22Rv1 (cell line): Measurements from ENCODE around the gene ITGB1BP1.

Experiments
- H3K27ac ChIP-seq: fragments of 450-650 bp; 2 replicates; pipeline ENCODE4 v1.5.1; 2017
- ZFX ChIP-seq: fragments of 450-650 bp; IDR thresholded peaks from 2 replicates; pipeline ENCODE4 v1.6.1; 2017; ENCODE audit warnings: antibody characterized with exemption, borderline replicate concordance
- TF ChIP-seq, protein P1 (sequence below): fragments of 450-650 bp; IDR thresholded peaks from 2 replicates; pipeline ENCODE4 v1.5.1; 2017; ENCODE audit warnings: mild to moderate bottlenecking

Gene ITGB1BP1

DNA sequence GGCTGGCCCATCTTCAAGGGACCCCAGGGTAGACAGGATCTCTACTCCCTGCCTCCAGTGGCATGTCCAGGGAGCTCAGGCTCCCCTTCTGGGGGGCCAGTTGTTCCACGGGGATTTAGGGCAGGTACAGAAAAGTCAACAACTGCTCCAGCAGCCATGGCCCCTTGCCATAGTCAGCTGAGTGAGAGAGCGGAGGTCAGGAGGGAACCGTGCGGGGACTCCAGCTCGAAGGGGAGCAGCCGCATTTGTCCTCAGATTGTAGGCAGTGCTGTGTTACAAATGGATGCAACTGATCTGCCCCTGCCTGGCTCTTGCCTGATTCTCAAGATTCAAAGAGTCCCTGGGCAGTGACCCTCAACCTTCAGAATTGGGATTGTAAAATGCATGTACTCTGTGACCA lies 49.9 kb downstream of the ITGB1BP1 start:
- H3K27ac ChIP-seq: no peak overlapping the region
- no peak for TF ChIP-seq ZFX
- TF ChIP-seq, protein P1, sequence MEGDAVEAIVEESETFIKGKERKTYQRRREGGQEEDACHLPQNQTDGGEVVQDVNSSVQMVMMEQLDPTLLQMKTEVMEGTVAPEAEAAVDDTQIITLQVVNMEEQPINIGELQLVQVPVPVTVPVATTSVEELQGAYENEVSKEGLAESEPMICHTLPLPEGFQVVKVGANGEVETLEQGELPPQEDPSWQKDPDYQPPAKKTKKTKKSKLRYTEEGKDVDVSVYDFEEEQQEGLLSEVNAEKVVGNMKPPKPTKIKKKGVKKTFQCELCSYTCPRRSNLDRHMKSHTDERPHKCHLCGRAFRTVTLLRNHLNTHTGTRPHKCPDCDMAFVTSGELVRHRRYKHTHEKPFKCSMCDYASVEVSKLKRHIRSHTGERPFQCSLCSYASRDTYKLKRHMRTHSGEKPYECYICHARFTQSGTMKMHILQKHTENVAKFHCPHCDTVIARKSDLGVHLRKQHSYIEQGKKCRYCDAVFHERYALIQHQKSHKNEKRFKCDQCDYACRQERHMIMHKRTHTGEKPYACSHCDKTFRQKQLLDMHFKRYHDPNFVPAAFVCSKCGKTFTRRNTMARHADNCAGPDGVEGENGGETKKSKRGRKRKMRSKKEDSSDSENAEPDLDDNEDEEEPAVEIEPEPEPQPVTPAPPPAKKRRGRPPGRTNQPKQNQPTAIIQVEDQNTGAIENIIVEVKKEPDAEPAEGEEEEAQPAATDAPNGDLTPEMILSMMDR: no peak

DNA sequence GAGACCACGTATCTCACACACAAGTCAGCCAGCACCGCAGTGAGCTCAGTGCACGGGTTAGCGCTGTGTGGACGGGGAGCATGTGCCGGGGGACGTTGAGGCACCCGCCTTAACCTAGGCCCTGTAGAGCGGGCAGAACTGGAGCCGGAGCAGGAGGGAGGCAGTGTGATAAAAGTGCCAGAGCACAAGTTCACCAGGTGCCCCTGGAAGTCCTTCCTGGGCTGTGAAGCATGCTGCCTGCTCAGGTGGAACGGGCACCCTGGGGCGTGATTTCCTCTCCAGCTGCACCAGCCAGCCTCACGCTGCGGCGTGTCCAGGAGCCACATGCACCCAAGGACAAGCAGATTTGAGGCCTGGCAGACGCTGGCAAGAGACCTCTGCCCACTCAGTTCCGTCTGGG lies 50.3 kb downstream of the ITGB1BP1 start:
- TF ChIP-seq, protein P1: no peak
- no peak for TF ChIP-seq ZFX
- no peak overlapping the region for H3K27ac ChIP-seq

DNA sequence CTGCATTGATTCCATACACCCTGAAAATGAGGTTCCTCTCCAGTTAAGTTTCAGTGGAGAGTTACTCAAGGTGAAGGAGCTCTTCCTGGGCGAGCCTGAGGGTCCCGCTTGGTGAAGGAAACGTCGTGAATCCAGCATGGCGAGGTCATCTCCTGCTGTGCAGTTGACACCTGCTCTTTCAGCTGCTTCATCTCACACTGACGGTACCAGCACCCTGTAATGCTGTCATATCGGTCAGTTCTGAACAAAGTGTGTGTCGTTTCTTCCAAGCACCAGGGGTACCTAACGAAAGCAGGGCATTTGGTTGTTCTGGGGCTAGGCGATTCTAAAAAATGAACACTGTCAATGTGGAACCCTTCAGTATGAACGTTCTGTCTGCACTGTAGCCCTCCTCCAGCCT lies 52.6 kb downstream of the ITGB1BP1 start:
- H3K27ac ChIP-seq: no peak overlapping the region
- TF ChIP-seq, protein P1: no peak
- no peak for TF ChIP-seq ZFX

DNA sequence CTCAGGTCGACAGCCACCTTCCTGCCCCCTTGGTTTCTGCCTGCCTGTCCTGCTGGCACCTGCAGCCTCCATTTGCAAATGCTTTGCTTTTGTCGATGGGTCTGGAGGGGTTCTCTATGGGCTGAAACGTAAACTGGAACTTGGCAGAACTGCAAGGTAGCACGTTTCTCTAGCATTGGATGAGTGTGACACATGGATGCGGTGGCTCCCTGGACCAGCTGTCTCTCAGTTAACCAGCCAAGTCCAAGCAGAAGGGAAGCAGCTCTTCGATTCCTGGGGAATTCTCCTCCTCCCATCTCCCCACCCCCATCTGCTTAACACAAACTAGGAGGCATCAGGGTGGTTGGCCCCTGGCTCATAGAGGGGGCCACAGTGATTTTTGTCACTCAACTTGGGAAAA lies 57.3 kb downstream of the ITGB1BP1 start:
- no peak for TF ChIP-seq ZFX
- TF ChIP-seq, protein P1: no peak
- no peak overlapping the region for H3K27ac ChIP-seq

DNA sequence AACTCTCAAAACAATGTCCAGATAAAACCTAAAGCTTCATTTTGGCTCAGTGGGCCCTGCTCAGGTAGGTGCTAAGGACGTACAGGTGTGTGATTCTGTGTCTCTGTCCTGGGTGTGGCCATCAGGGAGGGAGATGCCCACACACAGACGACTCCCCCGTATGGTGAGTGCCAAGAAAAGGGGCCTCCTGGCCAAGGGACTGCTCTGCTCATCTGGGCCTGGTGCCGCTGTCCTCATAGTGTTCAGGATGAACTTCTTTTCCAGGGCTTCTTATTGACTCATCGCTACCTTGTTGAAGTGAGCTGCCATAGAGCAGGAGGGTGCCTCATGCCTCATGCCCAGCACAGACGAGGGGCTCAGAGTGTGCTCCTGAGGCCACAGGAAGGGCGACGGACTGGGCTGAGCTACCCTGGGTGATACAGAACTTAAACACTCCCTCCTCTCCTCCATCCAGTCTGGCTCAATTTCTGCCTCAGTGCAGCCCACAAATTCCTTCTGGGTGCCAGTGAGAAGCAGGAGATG lies 57.8 kb downstream of the ITGB1BP1 start:
- H3K27ac ChIP-seq: no peak overlapping the region
- TF ChIP-seq, protein P1: no peak
- no peak for TF ChIP-seq ZFX

DNA sequence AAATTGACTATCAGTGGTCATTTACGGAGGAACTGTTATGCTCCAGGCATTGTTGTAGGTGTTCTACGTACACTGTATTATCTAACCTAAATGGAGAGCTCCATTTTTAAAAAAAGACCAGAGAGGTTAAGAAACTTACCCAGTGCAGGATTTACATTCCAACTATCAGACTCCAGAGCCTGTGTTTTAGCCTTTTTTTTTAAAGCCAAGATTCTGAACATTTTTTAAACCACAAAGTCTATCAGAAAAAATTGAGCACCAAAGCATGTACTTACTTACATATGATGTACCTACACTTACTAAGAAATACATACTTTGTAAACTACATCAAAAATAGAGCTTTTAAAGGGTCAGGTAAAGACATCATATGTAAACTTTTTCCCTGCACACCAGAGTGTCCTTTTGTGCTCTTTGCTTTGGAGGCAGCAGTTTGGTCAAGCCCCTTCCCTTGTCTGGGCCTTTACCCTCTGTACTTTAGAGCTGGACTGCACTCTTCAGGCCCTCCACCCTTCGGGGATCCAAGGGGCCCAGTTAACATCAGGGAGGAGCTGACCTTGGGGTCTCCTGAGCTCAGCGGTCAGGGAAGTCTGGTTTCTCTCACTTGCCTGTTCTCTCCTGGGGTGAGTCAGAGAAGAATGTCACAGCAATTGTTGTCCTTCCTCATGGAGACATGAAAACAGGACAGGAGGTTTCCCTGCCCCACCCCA lies 58.4 kb downstream of the ITGB1BP1 start:
- no peak overlapping the region for H3K27ac ChIP-seq
- no peak for TF ChIP-seq ZFX
- TF ChIP-seq, protein P1: no peak

DNA sequence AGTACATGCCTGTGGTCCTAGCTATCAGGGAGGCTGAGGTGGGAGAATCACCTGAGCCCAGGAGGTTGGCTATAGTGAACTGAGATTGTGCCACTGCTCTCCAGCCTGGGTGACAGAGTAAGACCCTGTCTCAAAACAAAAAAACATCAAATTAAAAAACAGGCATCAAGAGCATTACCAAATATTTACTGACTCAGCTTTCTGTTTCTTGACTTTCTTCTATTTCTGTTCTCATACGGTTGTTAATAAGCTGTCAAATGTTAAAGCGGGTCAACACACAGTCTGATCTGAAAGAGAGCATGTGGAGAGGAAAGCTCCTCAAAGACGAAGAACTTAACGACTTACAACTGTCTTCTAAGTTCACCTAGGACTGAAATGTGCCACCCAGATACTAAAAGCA lies 59.0 kb downstream of the ITGB1BP1 start:
- no peak overlapping the region for H3K27ac ChIP-seq
- no peak for TF ChIP-seq ZFX
- TF ChIP-seq, protein P1: no peak
